HG03442 (cell line): ENCODE results near the gene GOLGA6L7.
"Not testable (repeated sequence)": the region's sequence is repeated elsewhere in the genome, so short reads cannot be mapped to it uniquely, and the experiment has no call there.

Experiments
- ATAC-seq: cut with Tn5 transposase; IDR thresholded peaks from one replicate; pipeline ENCODE4 v1.9.1; 2021; ENCODE audit warnings: mild to moderate bottlenecking, moderate library complexity; ENCODE audit not compliant: unreplicated experiment

The GOLGA6L7 gene

DNA sequence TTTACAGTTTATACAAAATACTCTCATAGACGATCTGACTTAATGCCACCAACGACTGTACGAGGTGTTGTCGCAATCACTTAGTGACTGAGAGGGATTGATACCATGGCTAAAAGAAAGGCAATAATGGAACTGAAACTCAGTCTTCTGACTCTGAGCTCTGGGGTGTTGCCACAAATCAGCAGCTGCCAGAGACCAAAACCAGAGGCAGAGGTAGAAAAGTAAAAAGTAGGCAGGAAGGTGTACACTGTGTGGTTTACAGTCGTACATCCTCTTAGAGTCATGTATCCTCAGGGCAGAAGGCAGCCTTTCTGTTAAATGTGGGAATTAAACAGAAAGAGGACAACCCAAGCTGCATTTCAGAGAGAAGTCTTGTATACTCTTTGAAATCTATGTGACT is 1.2 kb downstream of the GOLGA6L7 start:
- ATAC-seq: not testable (repeated sequence)

DNA sequence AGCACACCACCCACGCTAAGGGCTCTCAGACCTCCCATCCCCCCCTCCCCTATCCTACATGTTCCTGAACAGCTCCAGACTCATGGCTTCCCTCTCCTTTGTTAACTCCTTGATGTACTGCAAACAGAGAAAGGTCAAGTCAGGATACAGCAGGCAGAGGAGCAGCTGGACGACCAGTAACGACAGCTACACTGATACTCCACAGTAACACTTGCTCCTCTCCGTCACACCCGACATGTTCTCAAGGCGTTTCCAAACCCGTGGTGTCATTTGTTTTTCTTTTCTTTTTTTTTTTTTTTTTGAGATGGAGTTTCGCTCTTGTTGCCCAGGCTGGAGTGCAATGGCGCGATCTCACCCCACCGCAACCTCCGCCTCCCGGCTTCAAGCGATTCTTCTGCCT is 4.3 kb downstream of the GOLGA6L7 start:
- not testable (repeated sequence) for ATAC-seq

DNA sequence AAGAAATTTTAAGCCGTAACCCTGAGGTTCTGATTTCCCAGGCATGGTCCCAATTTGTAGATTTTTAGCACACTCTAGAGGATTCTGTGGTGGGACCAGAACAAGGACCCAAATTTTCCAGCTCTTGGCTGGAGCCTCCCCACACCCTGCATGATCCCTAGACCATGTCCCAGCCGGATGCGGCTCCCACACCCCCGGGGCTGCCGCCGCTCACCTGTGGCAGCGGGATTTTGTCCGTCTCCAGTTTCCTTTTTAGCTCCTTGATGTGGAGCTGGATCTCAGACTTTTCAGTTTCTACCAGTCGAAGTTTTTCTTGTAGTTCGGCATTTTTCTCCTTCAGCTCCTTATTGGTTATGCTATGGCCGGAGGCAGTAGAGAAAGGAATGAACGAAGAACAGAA is 4.9 kb downstream of the GOLGA6L7 start:
- not testable (repeated sequence) for ATAC-seq

DNA sequence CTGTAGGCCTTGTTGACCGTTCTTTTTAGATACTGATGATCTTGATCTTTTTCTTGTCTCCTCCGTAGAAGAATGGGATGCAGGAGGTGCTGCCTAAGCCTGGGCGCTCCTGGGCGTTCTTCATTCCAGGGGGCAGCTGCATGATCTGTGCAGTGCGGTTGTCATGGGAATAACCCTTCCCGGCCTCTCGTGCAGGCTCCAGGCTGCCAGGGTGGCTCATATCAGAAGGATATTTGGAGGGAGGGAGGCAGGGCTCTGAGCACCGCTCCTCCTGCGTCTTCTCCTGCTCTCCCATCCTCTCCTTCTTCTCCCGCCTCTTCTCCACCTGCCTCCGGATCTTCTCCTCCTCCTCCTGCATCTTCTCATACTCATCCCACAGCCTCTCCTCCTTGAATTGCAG is 6.2 kb downstream of the GOLGA6L7 start:
- not testable (repeated sequence) for ATAC-seq

DNA sequence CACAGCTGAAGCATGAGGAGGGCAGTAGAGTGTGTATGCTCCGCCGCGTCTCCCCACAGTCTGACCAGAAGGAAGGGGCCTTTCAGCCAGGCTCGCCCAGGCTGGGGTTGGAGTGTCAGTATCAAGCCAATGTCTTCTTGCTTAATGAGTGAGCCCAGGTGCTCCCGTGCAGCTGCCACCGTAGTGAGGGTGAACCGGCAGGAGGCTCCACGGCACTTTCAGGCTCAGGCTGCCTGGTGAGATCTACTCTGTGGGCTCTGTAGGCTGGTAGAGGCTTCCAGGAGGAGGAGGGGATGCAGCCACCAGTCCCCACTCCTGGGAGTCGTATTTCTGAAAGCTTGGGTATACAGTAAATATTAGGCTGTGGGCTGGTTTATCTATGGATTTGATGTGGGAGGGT is 8.2 kb downstream of the GOLGA6L7 start:
- ATAC-seq: not testable (repeated sequence)

DNA sequence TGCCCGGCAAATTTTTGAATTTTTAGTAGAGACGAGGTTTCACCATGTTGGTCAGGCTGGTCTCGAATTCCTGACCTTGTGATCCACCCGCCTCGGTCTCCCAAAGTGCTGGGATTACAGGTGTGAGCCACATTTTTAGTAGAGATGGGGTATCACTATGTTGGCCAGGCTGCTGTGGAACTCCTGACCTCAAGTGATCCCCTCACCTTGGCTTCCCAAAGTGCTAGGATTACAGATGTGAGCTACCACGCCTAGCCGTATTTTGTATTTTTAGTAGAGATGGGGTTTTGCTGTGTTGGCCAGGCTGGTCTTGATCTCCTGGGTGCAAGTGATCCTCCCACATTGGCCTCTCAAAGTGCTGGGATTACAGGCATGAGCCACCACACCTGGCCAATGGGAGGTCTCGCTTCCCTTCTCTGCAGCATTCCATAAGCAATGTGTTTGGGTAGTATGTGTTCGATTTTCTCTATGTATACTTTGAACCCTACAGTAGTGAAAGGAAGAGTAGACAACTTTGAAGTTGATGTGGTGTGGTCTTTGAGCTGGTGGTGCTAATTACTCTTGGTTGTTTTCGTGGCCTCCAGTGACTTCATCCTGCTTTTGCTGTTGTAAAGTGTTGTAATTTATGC is 13.4 kb downstream of the GOLGA6L7 start:
- not testable (repeated sequence) for ATAC-seq

DNA sequence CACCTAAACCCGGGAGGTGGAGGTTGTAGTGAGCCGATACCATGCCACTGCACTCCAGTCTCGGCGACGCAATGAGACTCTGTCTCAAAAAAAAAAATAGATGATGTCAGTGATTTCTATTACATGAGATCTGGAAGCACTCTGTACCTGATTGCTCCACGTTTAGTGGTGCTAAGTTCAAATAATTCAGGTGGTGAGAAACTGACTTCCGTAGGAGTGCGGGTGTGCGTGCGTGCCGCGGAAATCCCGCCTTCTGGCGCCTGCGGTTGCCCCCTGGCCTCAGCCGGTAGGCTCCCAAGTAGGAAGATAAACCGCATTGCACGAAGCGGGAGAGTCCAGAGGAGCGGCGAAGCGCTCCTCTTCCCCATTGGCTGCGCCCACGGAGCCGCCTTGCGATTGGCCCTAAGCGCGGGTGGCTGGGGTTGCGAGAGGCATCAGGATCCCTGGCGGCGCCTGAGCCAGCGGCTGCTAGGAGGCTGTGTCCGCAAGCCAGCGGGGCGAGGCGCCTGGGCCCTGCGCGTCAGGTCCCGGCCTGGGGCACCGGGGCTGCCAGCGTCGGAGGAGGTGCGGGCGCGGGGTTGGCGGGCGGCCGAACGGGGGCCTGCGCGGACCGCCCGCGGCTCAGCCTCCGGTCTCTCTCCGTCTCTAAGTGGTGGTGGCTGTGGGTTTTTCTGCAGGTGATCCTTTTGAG is 16.4 kb downstream of the GOLGA6L7 start:
- not testable (repeated sequence) for ATAC-seq

DNA sequence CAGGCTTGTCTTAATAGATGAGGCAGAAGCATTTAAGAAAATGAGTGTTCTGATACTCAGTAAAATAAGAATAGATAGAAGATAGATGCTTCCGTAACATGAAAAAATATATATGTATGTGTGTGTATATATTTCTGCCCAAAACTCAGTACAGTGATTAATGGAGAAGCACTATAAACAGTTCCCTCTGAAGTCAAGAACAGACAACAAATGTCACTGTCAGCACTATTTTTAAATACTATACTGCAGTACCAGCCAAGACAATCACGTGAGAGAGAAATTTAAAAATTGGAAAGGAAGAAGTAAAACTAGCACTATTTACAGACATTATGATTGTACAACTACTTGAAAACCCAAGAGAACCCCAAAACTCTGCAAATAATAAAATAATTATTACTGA is 27.0 kb downstream of the GOLGA6L7 start:
- ATAC-seq: not testable (repeated sequence)

DNA sequence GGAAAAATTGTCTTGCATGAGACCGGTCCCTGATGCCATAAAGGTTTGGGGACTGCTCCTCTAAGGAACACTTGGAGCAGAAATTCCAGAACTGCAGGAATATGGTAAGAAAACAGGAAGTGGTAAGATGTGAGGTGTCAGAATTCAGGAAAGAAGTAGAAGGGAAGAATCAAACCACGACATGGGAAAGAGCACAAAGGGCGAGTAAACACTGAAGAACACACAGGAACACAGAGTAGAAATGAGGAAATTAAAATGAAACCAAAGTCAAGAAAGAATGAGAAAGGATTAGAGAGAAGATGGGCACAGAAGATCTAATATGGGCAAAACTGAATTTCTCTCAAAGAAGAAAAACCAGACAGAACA is 28.5 kb downstream of the GOLGA6L7 start:
- ATAC-seq: not testable (repeated sequence)

DNA sequence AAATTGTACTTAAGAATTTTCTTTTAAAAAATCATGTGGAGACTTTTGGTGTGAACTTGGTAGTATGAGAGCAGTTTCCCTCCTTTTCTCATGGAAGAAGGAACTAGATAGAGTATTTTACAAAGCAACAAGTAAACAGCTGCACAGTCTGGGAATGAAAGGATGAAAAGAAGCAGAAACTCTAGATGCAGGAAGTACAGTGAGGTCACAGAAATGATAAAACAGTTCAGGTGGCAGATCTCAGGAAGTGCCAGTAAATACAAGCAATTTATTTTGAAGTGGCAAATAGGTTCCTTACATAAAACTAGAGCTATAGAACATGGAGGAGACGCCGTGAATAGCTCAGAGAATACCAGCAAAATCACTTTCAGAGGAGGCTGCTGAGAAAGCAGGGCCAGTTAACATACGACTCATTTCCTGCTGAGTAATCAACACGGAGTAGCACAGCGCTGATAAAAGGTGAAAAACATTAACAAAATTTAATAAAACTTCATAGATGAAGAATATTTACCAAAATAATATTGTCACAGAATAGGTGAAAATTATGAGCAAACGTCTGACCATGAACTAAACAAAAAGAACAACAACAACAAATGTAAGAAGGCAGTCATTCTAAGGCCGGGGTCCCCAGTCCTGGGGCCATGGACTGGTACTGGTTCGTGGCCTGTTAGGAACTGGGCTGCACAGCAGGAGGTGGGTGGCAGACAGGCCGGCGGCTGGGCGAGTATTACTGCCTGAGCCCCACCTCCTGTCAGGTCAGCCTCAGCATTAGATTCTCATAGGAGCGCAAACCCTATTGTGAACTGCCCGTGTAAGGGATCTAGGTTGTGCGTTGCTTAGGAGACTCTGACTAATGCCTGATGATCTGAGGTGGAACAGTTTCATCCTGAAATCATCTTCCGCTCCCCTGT is 29.2 kb downstream of the GOLGA6L7 start:
- ATAC-seq: not testable (repeated sequence)

DNA sequence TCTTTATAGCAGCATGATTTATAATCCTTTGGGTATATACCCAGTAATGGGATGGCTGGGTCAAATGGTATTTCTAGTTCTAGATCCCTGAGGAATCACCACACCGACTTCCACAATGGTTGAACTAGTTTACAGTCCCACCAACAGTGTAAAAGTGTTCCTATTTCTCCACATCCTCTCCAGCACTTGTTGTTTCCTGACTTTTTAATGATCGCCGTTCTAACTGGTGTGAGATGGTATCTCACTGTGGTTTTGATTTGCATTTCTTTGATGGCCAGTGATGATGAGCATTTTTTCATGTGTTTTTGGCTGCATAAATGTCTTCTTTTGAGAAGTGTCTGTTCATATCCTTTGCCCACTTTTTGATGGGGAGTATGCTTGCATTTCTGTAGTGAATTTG is 30.3 kb downstream of the GOLGA6L7 start:
- ATAC-seq: not testable (repeated sequence)

DNA sequence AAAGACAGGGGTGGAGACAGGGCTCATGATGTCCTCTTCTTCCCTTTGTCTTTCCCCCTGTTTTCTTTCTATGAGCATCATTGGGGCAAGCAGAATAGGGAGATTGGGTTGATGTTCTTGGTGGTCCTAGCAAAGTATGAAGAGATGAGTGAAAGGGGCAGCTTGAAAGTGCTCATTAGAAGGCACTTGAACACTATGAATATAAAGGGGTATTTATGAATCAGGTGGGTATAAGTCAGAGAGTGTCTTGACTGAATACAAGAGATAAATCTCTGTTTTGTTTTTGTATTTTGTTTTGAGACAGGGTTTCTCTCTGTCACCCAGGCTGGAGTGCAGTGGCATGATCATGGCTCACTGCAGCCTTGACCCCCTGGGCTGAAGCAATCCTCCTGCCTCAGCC is 34.4 kb downstream of the GOLGA6L7 start:
- ATAC-seq: not testable (repeated sequence)

DNA sequence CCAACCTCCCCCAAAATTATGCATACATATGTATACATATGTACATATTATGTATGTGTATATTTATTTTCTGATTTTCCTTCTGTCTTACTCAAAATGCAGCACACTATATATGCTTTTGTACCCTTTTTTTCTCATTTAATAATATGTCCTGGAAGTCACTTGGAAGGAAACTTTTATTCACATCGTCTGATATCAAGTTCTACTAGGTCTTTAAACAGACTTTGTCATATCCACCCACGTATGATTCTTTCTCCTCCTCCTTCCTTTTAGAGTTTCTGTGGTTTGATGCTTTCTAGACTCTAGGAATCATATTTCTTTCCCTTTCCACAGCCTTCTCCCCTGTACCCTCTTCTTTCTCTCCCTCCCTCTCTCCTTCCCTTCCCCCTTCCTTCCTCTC is 35.1 kb downstream of the GOLGA6L7 start:
- ATAC-seq: not testable (repeated sequence)

DNA sequence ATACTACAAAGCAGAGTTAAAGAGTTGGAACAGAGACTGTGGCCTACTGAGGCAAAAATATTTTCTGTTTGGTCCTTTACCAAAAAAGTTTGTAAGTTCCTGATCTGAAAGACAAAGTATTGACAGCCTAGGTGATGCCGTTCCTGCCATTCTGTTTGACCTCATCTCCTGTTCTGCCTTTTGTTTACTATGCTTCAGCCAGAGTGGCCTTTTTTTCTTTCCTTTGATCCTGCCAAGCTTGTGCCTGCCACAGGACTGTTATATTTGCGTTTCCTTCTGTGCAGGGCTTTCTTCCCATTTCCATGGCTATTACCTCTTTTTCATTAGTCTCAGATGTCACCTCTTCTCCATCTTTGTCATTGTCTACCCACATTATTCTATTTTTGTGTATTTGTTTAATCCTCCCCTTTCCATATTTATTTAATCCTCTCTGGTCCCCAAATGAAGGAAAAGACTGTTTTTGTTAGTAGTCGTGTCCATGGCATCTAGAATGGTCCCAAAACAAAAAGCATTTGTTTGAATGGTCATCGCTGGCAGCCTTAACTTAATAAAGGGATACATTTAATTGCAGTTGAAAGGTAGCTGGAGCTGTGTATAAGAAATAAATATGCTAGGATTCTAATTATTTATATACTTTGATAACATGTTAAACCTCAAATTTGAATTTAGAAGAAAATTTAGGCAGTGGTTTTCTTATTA is 36.4 kb downstream of the GOLGA6L7 start:
- not testable (repeated sequence) for ATAC-seq

DNA sequence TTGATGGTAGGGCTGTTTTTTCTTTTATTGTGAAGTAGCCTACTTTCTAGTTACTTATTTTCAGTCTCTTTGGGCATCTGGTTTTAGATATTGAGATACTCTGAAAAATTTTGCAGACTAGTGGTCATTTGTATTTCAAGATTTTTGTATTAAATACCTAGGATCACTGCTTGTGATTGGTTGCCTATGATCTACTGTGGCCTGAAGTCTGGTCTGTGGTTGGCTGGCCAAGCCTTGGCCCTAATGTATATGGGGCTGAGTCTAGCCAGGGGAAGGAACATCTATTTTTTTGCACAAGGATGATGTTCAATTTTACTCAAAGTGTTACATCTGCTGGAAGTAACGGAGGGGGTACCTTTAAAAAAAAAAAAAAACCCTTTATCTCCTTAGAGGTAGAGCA is 38.0 kb downstream of the GOLGA6L7 start:
- not testable (repeated sequence) for ATAC-seq

DNA sequence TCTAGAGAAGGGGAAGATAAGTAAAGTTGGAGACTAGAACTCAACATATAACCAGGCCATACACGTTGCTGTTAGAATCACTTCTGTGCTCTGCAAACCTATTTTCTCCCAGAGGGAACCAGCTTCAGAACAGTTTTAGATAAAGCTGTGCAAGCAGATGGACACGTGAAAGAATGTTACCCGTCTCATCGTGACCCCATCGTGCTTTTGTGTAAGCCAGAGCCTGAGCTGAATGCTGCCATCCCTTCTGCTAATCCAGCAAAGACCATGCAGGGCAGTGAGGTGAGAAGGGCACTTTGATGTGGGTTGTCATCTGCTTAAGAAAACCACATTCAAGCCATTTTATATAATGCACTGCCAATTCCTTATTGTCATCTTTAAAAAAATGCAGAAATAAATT is 40.3 kb downstream of the GOLGA6L7 start:
- ATAC-seq: not testable (repeated sequence)

DNA sequence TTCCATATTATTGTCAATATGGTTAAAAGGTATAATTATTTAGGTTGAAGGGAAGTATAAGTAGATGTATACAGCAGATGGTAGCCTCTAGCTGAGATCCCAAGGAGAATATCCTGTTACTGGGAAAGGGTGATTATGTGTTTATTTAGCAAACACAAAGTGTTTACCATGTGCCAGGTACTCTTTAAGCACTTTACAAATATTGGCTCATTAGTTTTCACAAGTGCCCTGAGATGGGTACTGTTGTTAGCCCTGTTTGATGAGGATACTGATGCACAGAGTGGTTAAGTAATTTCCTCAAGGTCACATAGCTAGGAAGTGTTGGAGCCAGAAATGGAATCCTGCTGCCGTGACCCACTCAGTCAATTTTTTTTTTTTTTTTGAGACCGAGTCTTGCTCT is 48.1 kb downstream of the GOLGA6L7 start:
- not testable (repeated sequence) for ATAC-seq

DNA sequence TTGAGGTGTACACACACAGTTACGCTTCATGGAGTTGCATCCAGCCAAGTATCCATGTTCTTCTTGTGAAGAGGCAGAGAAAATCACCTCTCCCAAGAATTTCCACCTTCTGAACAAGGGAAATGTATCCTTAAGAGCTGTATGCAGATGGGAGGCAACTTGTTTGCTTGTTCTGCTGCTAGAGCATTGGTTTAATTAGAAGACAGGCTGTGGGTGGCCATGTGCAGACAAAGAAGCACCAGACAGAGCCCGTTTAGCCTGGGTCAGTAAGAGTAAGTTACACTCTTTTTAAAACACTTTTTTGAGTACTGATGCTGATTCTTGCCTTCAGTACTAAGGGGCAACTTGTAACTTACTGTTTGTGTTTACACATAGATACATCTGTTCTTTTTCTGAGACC is 50.2 kb downstream of the GOLGA6L7 start:
- not testable (repeated sequence) for ATAC-seq

DNA sequence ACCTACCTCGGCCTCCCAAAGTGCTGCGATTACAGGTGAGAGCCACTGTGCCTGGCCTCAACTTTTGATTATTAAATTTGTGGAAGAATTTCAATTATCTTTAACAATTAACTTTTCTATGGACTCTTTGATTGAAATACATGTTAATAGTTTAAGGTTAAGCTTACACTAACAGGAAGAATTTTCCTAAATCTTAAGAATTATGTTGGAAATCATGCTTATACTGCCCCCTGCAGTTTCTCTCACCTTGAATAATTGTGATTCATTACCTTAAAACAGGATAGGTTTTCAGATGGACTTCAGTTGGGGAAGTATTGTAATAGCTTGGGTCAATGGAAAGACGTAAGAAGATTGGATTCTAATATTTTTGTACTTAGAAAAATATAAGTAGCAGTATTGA is 54.2 kb downstream of the GOLGA6L7 start:
- not testable (repeated sequence) for ATAC-seq
